ENCODE results near the gene IGHMBP2.

The IGHMBP2 gene

DNA sequence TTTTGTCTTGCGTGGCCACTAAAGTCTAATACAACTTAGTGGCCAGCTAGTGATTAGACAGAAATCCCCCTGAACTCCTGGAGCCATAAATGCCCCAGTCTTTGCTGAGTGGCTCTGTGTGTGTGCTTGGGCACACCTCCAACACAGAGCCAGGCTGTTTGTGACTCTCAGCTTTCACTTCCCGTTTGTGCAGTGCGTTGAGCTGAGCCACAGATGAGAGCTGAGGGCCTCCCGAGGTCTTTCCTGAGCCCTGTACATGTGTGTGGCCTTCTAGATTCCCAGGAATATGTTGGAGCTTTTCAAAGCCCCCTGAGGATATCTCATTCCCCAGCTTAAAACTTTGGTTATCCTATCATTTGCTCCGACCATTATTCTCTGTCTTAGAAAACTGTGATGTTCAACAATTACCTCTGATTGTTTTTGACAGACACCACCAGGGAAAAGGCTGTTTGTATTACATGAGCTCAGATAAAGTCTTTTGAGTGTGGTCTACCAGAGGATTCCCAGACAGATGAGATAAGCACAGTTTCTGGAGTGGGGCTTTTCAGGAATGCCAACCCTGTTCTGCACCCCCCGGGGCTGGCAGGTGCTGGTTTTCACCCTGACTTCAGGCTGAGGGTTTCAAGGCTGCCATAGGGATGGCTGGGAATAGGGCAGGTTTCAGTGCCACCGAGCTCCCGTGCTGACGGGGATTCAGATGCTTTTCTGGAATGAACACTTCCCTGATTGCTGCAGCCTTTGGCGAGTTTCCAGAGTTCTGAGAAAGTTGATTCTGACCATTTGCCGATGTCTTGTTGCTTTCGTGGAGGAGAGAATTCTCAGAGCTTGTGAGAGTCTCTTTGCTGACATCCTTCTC, 23.8 kb downstream of the IGHMBP2 start:
- DNase-seq (ENCODE audit: low spot score): no peak

DNA sequence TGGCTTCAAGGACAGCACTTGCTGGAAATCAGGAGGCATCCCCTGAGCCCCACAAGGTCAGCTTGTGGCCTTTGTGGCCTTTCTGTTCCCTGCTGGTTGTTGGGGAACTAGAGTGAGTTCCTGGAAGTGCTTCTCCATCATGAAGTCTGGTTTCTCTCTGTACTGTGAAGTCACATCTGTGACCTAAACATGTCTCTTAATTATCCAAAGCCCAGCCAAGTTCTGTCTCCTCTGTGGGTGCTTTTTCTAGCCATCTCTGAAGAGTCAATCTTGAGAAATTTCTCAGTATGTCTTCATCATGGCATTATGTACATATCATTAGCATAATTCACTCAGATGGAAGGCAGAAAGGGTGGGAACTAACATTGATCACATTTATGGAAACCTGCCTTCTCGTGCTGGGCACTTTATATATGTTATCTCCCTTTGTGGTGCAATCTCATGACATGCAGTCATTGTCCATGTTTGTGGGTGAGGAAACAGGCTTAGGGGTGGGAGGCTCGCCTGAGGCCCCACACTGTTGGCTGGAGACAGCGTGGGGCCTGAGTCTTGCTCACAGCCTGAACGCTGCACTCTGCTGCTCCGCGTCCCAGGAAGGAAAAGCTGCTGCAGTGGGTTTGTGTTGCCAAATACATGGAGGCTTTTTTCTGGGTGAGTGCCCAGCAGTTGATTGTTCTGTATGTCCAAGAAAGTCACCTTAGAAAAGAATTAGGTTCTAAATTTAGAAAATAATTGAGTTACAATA, 24.6 kb downstream of the IGHMBP2 start:
- no peak for DNase-seq (ENCODE audit: low spot score)

GRCh38 chr11:68929135-68929534, 25.4 kb downstream of the IGHMBP2 start:
- no peak for DNase-seq (ENCODE audit: low spot score)

- DNase-seq (ENCODE audit: low spot score): no peak
These were observed 26.2 kb downstream of the IGHMBP2 start for GRCh38 chr11:68929706-68930570.

DNA sequence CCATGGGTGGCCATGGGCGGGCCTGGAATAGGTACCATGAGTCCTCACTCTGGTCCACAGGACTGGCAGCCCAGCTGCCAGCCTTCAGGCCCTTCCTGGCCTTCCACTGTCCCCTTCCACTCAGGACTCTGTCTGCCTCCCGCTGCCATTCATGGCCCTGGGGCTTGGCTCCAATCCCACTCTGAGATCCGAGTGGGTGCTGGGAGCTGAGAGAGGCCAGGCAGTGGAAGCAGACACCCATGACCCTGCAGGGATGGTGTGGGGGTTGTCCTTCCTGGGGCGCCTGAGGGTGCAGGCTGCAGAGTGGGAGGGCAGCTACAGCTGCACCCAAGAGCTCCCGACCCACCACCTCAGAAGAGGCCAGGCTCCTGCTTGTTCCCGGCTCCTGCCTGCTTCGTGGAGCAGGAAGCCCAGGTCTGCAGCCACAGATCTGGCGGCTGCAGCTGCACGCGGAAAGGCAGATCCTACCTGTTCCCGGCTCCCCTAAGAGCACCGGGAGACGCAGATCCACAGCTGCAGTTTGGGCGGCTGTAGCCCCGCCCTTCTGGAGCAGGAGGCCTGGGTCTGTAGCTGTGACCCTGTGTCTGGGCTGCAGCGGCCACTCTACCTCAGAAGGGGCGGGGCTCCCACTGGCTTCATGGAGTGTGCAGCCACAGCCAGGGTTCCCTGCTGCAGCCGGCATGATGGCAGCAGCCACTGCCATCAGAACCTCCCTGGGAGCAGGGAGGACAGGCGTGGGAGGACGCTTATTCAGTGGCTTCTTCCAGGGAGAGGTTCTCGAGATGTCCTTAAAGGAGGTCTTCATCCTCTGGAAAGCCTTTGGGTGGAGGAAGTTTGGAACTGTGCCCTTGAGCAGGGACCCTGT, 27.5 kb downstream of the IGHMBP2 start:
- DNase-seq (ENCODE audit: low spot score): no peak

DNA sequence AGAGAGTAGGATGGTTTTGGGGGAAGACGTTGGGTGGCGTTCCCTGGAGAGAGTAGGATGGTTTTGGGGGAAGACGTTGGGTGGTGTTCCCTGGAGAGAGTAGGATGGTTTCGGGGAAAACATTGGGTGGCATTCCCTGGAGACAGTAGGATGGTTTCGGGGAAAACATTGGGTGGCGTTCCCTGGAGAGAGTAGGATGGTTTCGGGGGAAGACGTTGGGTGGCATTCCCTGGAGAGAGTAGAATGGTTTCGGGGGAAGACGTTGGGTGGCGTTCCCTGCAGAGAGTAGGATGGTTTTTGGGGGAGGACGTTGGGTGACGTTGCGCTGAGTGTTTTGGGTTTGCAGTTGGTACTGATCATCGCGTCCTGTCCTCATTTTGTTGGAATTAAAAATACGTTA, 28.2 kb downstream of the IGHMBP2 start:
- no peak for DNase-seq (ENCODE audit: low spot score)

- no peak for DNase-seq (ENCODE audit: low spot score)
These were observed 28.7 kb downstream of the IGHMBP2 start for GRCh38 chr11:68932358-68932757.

DNA sequence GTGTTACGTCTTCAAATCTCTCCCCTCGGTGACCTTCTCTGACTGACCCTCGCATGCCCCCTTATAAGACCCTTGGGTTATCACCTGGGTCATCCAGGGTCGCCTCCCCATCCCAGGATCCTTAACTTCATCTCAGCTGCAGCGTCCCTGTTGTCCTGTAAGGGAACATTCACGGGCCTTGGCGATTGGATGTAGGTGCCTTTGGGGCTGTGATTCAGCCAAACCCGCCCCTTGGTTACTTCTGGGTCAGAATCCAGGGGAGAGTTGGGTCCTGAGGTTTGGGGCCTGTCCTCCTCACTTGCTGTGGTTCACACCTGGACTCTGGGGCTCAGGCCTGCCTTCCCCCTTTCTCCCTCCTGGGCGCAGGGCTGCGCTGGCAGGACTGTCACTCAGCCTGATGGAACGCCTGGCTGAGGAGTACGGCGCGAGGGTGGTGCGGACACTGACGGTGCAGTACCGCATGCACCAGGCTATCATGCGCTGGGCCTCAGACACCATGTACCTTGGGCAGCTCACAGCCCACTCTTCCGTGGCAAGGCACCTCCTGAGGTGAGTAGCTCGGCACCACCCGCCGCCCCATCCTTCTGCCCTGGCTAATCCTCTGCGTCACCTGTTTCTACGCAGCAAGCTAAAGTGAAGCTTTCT, 29.4 kb downstream of the IGHMBP2 start:
- no peak for DNase-seq (ENCODE audit: low spot score)

DNA sequence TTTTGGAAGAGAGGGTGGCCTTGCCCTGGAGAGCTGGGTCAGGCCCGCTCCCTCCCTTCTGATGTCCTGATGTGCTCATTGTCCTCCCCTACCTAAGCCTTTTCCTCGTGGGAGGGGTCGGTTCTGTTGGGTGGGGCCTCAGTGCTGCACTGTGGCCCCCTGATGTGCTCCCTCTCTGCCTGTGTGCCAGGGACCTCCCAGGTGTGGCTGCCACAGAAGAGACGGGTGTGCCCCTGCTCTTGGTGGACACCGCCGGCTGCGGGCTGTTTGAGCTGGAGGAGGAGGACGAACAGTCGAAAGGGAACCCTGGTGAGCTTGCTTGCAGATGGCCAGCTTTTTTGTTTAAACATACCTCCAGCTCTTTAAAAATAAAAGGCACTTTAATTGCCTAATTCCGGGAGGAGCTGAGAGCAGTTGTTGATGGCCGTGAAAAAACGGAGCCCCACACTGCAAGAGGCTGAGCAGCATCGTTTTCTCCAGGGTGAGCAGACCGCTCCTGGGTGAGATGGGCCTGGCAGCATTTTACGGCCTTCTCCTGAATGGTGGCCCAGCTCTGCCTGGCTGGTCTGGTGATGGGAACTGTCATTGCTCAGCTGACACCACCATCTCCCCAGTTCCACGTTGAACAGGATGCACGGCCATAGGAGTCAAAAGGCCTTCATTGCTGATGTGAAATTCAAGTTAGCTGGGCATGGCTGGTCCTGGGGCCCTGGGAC, 30.1 kb downstream of the IGHMBP2 start:
- DNase-seq (ENCODE audit: low spot score): no peak

GRCh38 chr11:68934321-68934645, 30.6 kb downstream of the IGHMBP2 start:
- no peak for DNase-seq (ENCODE audit: low spot score)

DNA sequence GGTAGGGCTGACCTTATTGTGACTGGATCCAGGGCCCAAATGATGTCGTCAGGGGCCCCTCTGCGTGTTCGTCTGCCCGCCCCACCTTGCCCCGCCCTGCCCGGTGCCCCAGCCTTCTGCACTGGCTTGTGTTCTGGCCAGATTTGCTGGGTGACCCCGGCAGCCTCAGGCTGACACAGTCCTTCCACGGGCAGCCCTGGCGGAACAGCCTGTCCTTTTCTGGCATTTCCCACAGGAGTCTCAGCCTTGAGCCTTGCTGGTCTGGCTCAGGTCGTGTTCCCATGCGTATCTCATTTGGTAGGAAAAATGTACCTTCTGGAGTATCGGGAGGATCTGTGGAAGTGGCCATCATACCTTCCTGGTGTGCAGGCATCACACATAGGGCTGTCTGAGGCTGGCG, 31.0 kb downstream of the IGHMBP2 start:
- no peak for DNase-seq (ENCODE audit: low spot score)

DNA sequence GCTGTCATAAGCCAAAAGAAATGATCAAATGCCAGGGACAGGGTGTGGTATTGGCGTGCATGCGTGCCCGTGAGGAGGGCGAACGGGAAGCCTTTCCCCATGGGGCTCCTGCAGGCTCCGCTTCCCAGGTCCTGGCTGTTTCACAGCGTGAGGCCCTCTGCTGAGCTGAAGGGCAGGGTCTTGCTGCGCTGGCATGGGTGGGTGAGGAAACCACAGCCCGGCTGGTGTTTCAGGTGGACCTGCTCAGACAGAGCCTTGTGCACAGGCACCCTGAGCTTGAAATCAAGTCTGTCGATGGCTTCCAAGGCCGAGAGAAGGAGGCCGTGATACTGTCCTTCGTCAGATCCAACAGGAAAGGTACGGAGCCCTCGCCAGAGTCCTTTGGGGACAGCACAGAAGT, 31.4 kb downstream of the IGHMBP2 start:
- DNase-seq (ENCODE audit: low spot score): no peak

DNA sequence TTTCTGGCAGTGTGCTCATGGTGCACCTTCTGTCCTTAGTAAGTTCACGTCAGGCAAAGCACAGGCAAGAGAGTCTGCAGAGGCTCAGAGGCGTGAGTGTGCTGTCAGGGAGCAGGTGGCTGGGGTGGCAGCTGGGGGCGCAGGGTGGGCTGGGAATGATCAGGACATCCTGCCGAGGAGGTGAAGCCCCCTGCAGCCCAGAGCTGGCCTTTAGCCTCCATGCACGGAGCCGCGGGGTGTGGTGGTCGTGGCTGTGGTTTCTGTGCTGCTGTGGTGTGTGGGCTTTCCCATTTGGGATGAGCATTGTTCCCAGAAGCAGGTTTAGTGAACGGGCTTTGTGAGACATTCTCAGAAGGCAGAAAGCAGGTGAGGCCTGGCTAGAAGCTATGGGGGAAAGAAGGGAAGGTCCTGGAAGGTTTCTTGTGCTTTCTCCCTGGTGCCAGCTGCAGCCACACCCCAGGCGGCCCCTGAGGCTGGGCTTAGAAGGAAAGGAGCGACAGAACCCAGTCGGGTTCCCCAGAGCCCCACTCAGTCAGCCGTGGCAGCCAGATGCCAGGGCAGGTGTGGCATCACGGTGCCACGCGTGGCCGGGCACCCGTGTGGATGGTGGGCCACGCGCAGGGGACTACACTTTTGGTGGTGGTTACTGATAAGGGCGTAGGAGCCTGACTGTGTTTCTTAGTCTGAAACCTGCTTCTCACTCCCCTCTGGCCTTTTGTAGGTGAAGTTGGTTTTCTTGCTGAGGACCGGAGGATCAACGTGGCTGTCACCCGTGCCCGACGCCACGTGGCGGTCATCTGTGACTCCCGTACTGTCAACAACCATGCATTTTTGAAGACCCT, 32.0 kb downstream of the IGHMBP2 start:
- DNase-seq (ENCODE audit: low spot score): no peak

DNA sequence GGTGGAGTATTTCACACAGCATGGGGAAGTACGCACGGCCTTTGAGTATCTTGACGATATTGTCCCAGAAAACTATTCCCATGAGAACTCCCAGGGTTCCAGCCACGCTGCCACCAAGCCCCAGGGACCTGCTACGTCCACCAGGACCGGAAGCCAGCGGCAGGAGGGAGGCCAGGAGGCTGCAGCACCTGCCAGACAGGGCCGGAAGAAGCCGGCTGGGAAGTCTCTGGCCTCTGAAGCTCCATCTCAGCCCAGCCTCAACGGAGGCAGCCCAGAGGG, 32.6 kb downstream of the IGHMBP2 start:
- DNase-seq (ENCODE audit: low spot score): no peak

DNA sequence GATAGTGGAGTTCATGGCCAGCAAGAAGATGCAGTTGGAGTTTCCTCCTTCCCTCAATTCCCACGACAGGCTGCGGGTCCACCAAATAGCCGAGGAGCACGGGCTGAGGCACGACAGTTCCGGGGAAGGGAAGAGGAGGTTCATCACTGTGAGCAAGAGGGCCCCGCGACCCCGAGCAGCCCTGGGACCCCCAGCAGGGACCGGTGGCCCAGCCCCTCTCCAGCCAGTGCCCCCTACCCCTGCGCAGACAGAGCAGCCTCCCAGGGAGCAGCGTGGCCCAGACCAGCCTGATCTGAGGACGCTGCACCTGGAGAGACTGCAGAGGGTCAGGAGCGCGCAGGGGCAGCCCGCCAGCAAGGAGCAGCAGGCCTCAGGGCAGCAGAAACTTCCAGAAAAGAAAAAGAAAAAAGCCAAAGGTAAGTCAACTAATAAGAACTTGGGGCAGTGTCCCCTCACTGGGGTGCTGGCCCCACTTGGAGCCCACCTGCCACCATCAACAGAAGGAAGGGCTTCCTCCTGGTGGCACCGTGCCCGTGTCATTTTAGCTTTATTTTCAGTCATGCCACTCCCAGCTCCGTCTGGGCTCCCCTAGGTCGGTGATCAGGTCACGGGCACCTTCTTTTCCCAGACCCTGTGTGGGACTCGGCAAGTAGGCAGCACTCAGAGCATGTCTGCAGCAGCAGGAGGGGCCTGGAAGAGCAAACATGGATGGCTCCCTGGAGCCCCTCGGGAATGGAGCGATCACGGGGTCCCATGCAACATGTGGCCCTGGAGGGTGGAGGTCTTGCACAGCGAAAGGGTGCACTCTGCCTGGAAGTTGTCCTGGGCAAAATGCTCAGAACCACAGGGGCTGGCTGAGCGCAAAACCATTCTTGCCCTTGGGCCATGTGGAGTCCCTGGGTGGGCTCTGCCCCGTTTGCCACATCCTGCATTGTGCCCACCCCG, 33.3 kb downstream of the IGHMBP2 start:
- no peak for DNase-seq (ENCODE audit: low spot score)

GRCh38 chr11:68938088-68938487, 34.4 kb downstream of the IGHMBP2 start:
- no peak for DNase-seq (ENCODE audit: low spot score)

DNA sequence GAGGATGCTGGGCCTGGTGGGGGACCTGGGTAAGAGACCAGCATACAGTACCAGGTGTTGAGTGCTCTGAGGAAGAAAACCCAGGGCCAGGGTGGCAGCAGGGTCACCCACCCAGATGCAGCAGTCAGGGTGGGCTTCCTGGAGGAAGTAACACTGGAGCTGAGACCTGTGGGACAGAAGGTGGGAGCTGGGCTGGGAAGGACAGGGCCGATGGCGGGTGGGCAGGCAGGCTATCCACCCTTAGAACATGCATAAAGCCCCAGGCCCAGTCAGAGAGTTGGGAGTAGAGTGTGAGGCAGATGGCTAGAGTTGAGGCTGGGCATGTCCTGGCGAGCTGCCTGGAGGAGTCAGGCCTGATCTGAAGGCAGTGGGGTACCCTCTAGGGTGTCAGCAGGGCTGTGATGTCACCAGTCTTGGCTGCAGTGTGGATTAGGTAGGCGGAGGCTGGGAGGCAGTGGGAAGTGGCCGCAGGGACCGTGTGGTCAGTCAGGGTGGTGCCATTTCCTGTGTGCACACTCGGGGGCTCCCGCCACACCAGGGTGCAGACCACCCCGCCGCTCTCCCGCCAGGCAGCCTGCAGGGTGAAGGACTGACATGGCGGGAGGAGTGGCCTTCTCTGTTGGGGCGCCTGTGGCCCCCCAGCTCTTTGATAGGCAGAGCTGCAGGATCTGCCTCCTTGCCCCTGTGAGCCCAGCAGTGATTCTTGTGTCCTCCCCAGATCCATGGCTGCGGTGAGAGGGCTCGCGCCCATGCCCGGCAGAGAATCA, 35.3 kb downstream of the IGHMBP2 start:
- no peak for DNase-seq (ENCODE audit: low spot score)

All from HuH-7 (cell line).